ENCODE measurements around the gene DGKI. TPM values are rescaled to one million over a fixed set of nuclear protein-coding genes. Genes with fewer than 3 reads are reported as not detected.

The DGKI gene
- 5.2 and 8.3 TPM in 2 replicates for total RNA-seq

DNA sequence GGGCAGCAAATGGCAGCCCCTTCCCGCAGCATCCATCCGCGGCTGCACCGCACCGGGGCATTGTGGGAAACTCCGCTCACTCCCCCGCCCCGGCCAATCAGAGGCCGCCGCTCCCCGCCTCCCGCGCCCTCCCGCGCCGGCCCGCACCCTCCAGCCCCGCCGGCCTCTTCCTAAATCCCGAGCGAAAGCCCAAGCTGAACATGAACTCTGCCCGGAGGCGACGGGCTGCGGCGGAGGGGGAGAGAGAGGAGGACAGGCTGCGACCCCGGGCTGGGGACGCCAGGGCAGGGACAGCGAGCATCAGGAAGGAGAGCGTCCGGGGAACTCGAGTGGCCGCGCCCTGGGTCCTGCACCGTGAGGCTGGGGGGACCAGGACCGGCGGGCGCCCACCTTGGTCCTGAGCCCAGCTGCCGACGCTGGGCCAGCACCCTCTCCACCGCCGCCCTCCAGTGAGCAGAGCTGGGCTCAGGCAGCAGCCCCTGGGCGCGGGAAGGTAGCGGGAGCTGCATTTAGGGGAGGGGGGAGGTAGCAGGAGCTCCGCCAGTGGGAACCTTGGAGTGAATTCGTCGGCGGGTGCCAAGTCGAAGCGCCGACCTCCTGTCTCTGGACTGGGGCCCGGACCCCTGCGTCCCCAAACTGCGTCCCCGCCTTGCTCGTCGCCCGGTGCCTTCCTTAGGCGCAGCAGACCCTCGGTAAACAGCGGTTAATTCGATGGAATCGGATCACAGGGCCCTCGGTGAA lies at the start of gene DGKI:
Gene DGKI, minus strand, starts transcription at position 148 of the 741 bp plus-strand sequence.

DNA sequence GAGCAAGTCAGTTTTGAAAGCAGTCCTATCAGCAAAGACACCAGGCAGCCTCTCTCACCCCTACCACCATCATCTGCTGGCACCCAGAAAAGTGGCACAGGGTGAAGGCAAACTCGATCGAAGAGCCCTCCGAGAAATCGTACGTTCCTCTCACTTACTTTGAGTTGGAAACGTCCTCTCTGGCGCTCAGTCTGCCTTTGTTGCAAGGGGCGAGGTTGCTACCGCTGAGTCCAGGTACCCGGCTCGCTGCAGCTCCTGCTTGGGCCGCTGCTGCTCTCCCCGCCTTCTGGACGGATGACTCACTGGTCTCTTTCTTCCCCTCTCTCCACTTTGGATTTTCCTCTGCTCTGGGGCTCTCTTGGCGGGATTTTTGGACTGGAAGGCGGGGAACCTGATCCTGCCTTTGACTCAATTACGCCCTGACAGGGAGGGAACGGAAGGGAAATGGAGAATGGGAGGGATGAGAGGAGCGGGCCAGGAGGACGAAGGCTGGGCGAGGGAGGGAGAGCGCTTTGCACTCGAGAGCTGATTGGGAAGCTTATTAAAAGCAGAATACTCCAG lies 503.4 kb downstream of the DGKI start, which contains the start of gene PTN:
Gene PTN, minus strand, starts transcription at position 453 of the 561 bp plus-strand sequence. CDS start 88,760 bp downstream, outside the sequence.

Small RNA genes within 50 kb of the gene (small RNA-seq; reads per million reads assigned to genes)
- 2.5 reads per million, percentile 78 among the genes with 10 or more reads in this experiment for gene AC090498.1

Other genes starting within 250 kb of the DGKI start
- 37.3 and 37.6 TPM in 2 replicates for gene CREB3L2, start 155.1 kb upstream of the DGKI start, total RNA-seq
- not detected in 2 replicates for gene AKR1D1, start 229.5 kb upstream of the DGKI start, total RNA-seq